ENCODE data around the gene GPC3.

- no peak for TF ChIP-seq POLR2AphosphoS5 (IDR thresholded peaks at IDR 0.05; ENCODE audit: low read depth)
- TF ChIP-seq CTCF (conservative IDR thresholded peaks at IDR 0.05; ENCODE audit: low read depth in 2 of 2), result no peak
- TF ChIP-seq REST (IDR thresholded peaks at IDR 0.05; ENCODE audit: unreplicated experiment), result no peak
Measured at GRCh38 chrX:133999031-133999705, 13.8 kb upstream of the GPC3 start.

Data from GM23338 (cell line).